GM19397 (cell line): ENCODE measurements around the gene MTHFD2L.

ENCODE experiments used
- ATAC-seq: cut with Tn5 transposase; IDR thresholded peaks from one replicate; pipeline ENCODE4 v1.9.1; 2021; ENCODE audit warnings: mild to moderate bottlenecking, moderate library complexity; ENCODE audit not compliant: unreplicated experiment

Gene MTHFD2L

GRCh38 chr4:74294681-74295080 is 136.8 kb downstream of the MTHFD2L start:
- no peak for ATAC-seq

- no peak for ATAC-seq
These were observed 139.6 kb downstream of the MTHFD2L start for GRCh38 chr4:74297539-74297938.

DNA sequence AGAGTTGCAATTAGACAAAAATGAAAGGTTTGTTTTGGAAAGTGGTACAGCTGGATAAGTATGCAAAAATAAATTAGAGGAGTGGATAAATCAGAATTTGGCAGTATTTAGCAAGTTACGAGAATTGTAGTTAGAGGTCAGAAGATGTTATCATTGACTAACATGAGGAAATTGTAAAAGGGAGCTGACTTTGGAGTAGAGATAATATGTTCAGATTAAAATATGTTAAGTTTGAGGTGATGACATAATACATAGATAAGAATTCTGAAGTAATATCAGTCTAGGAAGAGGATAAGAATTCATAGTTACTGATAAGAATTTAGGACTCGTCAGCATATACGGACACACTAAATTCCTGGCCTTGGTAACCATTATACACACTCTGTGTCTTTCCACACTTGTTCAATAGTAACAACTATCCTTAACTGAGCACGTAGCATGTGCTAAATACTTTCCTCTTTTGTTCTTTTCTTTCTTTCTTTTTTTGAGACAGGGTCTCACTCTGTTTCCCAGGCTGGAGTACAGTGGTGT is 146.2 kb downstream of the MTHFD2L start:
- no peak for ATAC-seq

DNA sequence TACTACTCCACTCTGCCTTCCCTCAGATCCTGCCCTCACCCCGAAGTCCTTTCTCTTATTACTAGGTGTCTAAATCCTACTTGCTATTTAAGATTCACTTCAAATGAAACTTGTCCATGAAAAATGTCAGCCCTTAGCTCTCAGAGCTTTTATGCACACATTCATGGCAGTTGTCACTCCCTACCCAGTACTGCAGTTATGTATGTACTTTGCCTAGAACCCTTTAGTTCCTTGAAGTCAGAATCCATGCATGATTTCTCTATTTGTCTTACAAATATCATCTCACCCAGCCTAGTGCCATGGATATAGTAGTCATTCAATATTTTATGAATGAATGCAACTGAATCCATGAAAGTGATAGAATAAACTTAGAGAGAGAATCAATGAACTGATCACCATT is 147.1 kb downstream of the MTHFD2L start:
- no peak for ATAC-seq

DNA sequence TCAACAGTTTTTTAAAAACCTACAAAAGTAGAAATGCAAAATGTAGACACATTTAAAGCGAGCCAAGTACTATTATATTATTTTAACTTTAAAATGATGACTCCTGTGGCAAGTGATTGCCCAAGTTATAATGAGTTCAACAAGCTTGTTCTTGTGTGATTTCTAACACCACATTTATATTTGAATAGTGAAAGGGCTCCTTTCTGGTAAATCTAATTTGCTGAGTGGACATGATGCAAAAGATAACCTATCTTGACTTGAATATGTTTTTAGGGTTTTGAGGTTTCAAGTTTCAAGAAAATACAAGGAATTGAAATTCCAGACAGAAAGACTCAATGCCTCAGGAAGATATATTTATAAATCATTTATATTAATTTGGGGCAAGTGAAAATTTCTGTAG is 149.3 kb downstream of the MTHFD2L start:
- ATAC-seq, result no peak

GRCh38 chr4:74308215-74308614 is 150.3 kb downstream of the MTHFD2L start, which contains the start of gene EPGN:
Gene EPGN, plus strand, starts transcription at chr4:74308470. Its CDS starts 64 bp downstream, at chr4:74308534.
- no peak for ATAC-seq

DNA sequence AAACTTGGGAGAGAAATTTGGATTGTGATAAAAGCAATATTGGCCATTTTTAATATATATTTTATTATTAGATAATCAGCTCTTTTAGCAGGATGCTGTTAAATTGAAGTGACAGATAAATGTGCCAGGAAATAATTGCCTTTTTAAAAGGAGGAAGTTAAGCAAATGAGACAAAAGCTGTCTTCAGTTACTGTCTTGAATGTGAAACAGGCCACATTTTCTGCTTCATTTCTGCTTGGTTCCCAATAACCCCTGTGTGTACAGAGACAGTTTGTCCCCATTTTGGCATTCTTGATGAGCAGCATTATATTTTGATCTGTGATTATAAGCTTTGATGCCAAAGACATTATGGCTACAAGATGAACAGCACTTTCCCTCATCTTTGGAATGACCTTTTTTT is 151.3 kb downstream of the MTHFD2L start:
- no peak for ATAC-seq

- ATAC-seq, result no peak
These were observed 153.9 kb downstream of the MTHFD2L start for GRCh38 chr4:74311696-74312313.

GRCh38 chr4:74314329-74314728 is 156.4 kb downstream of the MTHFD2L start:
- no peak for ATAC-seq

- ATAC-seq, result no peak
These were observed 157.0 kb downstream of the MTHFD2L start for GRCh38 chr4:74314944-74315343.

GRCh38 chr4:74315376-74315775 is 157.5 kb downstream of the MTHFD2L start:
- ATAC-seq, result no peak

DNA sequence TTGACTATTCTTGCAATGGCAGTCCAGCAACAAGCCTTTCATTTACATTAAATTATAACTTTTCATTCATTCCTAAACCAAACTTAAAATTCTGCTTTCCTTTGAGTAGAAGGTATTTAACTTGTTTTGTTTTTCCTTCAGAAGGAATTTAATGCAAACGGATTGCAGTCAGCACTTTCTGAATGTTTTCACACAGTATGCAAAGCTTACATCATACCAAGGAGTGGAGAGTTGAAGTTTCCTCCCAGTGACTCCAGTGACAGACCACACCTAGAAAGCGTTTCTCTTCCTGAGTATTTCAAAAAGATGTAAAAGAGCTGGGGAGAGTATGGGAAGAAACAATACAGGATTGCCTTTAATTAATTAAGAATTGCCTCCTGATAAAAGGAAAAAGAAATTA is 158.5 kb downstream of the MTHFD2L start:
- no peak for ATAC-seq

- no peak for ATAC-seq
These were observed 159.8 kb downstream of the MTHFD2L start for GRCh38 chr4:74317616-74318246.

DNA sequence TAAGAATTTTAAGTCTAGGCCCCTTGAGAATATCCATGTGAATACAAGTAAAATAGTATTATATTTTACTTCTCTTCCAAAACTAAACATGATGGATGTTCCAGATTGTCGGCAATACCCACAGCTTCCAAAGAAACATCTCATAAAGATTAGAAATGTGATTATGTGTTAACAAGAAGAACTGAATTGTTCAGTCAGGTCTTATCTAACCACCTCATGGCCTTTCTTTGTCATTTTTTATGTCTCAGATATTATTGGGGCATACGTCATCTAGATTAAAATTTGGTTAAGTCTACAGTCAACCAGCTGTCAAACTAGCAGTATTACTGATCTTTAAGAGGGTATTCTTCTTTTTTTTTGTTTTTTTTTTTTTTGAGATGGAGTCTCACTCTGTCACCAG is 160.4 kb downstream of the MTHFD2L start:
- no peak for ATAC-seq

DNA sequence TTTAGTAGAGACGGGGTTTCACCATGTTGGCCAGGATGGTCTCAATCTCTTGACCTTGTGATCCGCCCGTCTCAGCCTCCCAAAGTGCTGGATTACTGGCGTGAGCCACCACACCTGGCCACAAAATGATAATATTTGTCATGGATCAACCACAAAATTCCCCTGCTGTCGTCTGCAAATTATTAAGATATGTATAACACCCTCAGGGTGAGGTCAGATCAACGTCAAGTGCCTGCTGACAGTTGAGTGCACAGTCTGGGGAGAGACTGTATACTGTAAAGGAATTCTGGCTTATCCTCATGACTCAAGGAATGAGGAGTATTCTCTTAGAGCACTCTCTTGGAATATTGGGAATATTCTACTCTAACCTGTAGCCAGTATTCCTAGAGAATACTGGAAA is 161.6 kb downstream of the MTHFD2L start:
- no peak for ATAC-seq

GRCh38 chr4:74320559-74321118 is 162.7 kb downstream of the MTHFD2L start:
- peak; percentile 54 for ATAC-seq

GRCh38 chr4:74322301-74322700 is 164.4 kb downstream of the MTHFD2L start:
- no peak for ATAC-seq

- no peak for ATAC-seq
These were observed 165.7 kb downstream of the MTHFD2L start for GRCh38 chr4:74323663-74324062.

GRCh38 chr4:74324262-74324661 is 166.3 kb downstream of the MTHFD2L start:
- no peak for ATAC-seq

DNA sequence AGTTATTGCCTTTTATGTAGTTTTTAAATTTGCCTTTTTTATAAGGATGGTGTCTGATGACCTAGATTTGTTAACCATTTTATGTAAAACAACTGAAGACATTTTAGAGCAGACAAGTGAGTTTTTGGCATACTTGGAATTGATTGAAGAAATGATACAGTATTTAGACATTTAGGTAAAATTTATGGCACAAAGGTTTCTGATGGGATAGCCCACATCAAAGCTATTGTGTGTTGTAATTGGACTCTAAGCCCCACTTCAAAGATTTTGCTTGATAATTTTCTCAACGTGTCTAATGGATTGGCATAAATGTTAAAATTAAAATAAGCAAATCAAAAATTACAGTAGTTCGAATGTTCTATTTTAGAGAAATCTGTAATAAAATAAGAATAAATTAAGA is 168.0 kb downstream of the MTHFD2L start:
- no peak for ATAC-seq

- ATAC-seq, result no peak
These were observed 169.8 kb downstream of the MTHFD2L start for GRCh38 chr4:74327762-74328161.

DNA sequence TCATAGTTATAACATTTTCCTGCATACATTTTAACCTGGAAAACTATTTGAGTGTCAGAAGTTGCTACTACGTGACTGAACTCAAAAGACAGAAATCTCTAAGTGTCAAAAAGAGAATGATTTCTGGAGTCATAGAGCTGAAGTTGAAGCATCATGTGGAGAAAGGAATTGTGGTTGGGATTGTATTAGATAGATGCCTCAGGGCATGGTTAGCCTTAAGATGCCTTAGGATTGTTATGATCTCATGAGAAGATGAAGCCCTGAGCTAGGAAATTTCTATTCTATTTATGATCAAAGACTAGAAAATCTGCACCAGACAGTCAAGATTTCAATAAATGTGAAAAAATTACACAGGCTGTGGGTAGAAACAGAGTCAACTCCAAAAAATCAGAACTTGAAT is 170.6 kb downstream of the MTHFD2L start:
- no peak for ATAC-seq
